ENCODE data around the gene NOL4L.
"Not testable (repeated sequence)": the region's sequence is repeated elsewhere in the genome, so short reads cannot be mapped to it uniquely, and the experiment has no call there.

The NOL4L gene

GRCh38 chr20:32507998-32508774 is 76.9 kb downstream of the NOL4L start:
- no peak for DNase-seq (ENCODE audit: low spot score)

GRCh38 chr20:32506721-32507120 is 78.4 kb downstream of the NOL4L start:
- DNase-seq (ENCODE audit: low spot score) = no peak

DNA sequence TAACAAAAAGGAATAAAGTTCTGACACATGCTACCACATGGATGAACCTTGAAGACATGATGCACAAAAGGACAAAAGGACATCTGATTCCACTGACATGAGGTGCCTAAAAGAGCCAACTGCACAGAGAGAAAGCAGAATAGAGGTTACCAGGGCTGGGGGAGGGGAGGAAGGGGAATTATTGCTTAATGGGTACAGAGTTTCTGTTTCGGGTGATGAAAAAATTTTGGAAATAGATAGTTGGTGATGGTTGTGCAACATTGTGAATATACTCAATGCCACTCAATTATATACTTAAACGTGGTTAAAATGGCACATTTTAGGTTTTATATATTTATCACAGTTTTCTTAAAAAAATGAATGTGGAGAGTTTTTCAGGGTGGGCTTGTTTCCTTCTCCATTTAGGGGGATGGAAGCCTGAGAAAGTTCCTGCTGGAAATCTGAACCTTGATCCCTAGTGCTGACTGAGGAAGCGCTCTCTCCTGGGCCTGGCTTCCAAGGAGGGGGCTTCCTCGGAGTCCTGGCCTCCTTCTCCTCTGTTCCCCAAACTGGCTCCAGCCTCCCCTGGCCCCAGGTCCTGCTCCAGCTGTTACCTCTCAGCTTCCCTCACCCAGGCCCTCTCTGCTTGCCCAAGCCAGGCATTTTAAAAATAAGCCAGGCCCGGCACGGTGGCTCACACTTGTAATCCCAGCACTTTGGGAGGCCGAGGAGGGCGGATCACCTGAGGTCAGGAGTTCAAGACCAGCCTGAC is 79.2 kb downstream of the NOL4L start:
- no peak for DNase-seq (ENCODE audit: low spot score)

DNA sequence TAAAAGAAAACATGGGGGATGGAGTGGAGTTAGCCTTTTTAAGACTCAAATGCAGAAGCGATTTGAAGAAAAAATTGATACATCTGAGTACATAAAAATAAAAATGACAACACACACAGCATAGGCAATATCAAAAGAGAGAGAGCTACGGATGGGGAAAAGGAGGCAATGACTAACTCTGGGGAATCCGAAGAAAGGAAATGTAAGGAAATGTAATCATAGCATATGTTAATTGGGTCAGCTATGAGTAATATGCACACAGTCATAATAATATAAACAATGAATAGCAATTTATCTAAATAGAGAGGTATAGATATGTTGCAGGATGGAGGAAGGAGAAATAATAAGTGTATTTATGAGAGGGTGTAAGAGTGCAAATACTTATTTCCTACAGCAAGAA is 83.4 kb downstream of the NOL4L start:
- no peak for DNase-seq (ENCODE audit: low spot score)

- DNase-seq (ENCODE audit: low spot score) = no peak
These were observed 87.4 kb downstream of the NOL4L start for GRCh38 chr20:32497589-32498224.

DNA sequence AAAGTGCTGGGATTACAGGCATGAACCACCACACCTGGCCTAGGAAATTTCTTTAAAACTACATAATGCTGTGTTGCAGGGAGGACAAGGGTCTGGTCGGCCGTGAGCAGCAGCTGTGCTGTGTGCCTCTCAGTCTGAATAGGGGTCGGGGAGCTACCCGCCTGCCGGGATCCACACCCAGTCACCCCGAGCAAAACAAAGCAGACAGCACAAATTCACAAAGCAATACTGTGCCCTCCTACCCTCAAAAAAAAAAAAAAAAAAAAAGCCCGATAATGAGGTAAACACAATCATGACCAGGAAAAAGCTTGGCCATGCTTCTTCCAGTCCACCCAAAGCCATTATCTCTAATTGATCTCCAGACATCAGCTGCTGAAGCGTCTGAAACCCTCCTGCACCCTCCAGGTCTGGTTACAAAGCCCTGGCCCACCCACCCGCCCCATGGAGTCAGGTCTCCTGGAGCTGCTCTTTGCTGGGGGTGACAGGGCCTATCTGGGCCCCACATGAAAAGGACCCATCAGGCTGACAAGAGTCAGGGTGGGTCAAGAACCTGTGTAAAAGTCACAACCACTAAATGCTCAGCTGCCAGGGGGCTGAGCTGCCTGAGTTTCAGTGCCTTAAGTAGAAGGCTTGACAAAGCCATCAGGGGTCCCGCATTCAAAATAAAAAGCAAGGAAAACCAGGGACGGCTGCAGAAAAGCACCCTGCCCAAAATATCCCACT is 88.2 kb downstream of the NOL4L start:
- DNase-seq (ENCODE audit: low spot score) = no peak

GRCh38 chr20:32495949-32496348 is 89.2 kb downstream of the NOL4L start:
- no peak for DNase-seq (ENCODE audit: low spot score)

DNA sequence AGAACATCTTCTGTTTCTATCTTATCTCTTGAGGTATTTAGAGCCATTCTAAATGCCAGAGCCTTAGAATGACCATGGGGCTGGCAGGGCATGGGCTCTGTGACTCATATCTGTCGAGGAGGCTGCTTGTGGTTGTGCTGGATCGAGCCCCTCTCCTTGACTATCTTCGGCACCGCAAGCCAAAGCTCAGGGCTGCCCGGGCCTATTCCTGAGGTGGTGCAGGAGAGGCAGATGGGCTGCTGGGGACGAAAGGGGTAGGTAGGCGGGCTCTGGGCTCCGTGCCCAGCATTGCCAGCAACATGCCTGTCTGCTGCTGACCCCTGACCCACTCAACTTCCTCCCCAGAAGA is 89.9 kb downstream of the NOL4L start:
- no peak for DNase-seq (ENCODE audit: low spot score)

GRCh38 chr20:32494483-32495216 is 90.5 kb downstream of the NOL4L start:
- DNase-seq (ENCODE audit: low spot score) = no peak

GRCh38 chr20:32493356-32493755 is 91.8 kb downstream of the NOL4L start:
- no peak for DNase-seq (ENCODE audit: low spot score)

DNA sequence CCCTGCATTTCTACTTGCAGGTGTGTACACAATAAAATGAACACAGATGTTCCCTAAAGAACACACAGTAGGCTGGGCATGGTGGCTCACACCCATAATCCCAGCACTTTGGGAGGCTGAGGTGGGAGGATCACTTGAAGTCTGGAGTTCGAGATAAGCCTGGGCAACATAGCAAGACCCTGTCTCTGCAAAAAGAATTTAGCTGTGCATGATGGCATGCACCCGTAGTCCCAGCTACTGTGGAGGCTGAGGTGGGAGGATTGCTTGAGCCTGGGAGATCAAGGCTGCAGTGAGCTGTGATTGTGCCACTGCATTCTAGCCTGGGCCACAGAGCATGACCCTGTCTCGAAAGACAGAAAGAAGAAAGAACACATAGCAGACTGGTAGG is 93.4 kb downstream of the NOL4L start:
- not testable (repeated sequence) for DNase-seq (ENCODE audit: low spot score)

DNA sequence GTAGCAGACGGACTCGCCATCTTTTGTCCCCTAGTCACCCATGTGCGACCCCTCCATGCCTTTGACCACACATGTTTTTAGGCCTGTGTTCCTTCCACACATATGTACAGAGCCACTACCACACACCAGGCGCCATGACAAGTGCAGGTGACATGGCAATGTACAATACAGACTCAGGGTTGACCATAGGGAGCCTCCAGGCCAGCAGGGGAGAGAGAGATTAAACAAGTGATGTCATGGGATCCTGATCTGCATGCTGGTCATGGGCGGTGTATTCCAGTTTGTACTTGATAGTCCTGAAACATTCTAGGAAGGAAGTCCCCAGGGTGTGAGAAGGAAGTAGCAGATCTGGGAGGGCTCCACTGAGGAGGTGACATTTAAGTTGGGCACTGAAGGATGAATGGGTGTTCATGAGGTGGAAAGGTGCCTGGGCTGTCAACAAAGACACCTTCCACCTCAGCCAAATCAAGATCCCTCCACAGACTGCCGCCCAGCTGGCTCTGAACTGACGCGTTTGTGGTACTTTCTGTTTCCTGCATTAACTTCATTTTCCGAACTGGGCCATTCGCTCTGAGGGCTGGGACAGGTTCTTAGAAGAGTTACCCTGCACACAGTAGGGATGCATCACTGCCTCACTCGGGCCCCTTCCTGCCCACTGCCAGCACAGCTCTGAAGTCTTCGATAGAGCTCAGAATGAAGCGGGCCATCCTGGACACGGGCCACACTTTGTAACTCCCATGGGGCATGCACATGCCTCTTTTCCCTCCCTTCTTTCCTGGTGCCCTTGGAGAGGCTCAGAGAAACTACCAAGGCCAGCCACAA is 94.0 kb downstream of the NOL4L start:
- no peak for DNase-seq (ENCODE audit: low spot score)

DNA sequence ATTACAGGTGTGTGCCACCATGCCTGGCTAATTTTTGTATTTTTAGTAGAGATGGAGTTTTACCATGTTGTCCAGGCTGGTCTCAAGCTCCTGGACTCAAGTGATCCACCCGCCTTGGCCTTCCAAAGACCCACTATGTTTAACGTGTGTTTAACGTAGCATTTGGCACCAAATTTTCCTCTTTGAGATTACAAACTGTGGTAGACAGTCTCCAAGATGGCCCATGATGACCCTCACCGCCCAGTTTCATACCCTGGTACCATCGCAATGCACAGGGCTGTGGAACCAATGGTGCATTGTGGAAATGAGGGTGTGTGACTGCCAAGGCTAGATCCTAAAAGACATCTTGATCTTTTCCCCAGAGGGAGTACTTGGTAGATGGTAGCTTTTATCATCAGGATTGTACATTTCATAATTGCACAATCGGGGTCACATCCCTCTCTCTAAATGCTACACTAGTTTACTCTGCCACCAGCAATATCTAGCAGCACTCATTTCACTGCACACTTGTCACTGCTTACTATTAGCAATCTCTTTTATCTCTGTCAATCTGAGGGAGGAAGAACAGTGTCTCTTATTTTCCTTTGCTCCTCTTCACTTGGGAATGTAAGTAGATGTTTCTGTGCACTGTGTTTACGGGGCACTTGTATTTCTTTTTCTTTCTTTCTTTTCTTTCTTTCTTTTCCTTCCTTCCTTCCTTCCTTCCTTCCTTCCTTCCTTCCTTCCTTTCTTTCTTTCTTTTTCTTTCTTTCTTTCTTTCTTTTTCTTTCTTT is 96.9 kb downstream of the NOL4L start:
- DNase-seq (ENCODE audit: low spot score) = no peak

DNA sequence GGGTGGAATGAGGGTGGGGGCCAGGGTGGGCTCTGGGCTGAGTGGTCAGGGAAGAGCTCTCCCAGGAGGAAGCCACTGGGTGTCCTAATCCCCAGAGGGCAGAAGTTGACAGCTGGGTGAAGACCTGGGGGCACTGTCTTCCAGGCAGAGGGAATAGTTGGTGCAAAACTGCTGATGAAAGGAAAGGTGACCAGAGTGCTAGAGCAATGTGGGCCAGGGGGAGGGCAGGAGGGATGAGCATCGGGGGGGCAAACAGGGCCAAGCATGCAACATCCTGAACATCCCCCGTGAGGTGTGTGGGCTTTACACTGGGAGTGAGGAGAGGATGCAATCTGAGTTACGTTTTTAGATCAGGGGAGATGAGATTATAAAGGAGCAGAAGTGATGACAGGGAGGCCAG is 97.8 kb downstream of the NOL4L start:
- DNase-seq (ENCODE audit: low spot score) = no peak

GRCh38 chr20:32485770-32486478 is 99.2 kb downstream of the NOL4L start:
- DNase-seq (ENCODE audit: low spot score) = no peak

DNA sequence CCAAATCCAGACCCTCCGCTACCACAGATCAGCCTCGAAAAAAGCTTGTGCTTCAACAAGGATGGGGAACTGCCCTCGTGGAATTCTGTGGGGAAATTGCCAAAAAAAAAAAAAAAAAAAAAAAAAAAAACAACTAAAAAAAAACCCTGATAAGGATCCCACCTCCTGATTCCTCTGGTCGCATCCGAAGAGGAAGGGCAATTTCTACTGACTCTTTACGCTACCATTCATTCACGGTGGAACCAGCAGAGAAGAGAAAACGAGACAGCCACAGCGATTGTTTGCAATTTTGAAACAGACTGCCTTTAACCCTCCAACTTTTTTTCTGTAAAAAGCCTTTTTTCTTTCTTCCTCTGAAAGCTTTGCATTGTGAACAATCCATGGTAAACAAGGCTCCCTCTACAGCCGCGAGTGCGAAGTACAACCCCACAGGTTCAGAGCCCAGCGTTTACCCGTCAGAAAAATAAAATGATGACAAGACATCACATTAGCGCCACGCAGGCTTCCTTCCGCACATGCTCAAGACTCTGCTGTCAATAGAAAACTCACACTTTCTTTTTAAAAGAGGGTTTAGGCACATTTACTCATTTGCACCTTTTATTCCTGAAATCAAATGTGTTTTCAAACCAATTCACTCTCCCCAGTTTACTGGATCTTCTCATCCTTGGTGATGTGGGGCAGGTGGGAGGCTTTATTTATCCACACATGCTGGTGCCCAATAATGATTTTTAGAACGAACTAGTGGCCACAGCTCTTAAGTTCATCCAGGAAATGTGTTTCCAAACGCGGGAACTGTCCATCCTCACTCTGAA is 100.0 kb downstream of the NOL4L start:
- peak; percentile 69 for DNase-seq (ENCODE audit: low spot score)

DNA sequence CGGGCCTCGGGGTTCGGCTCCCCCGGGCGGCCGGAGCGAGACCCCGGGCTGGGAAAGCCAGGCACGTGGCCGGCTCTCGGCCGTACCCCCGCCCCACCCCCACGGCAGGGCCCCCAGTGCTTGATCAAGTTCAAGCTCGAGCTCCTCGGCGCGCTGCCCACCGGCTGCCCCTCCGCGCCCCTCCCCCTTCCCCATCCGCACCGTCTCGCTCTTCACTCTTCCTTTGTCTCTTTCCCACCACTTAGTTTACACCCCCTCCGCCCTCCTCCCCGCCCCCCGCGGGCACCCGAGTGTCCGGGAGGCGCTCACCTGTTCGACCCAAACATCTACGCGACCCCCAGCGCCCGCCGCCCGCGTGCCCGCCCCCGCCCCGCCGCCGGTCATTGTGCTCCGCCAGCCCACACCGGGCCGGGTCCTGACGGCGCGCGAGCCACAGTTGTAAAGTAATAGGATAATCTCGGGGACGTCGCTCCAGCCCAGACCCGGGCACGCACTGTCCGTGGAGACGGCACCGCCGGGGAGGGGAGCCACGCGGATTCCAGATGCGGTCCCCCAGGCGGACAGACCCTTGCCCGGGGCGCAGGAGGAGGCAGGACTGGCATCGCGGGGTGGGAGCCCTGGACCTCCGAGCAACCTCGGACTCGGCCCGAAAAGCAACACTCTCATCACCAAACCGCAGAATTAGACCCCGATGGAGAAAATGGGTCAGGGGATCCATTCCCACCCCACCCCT is 100.7 kb downstream of the NOL4L start:
- DNase-seq (ENCODE audit: low spot score) = no peak
